IMR-90 (cell line): ENCODE data around the gene RTN3. TPM values are rescaled to one million over a fixed set of nuclear protein-coding genes. Genes with fewer than 3 reads are reported as not detected.

Experiments used
- ATAC-seq: fragments of 200-7000 bp; cut with Tn5 transposase; 2 replicates; pipeline ENCODE4 v1.9.1; 2020; ENCODE audit warnings: low read depth, mild to moderate bottlenecking, moderate library complexity
- BruUV-seq: library from RNA; stranded (reverse); fragments of 400-500 nt; replicated peaks from 2 replicates; lab custom pipeline; 2021; lab: Mats Ljungman, UMichigan
- CTCF ChIA-PET: fragments of 300-600 bp; formaldehyde crosslinking; extraction: SDS; loops from one replicate; lab custom pipeline; 2021; ENCODE audit warnings: antibody characterized with exemption; lab: Yijun Ruan, JAX
- POLR2A ChIA-PET: fragments of 300-600 bp; sonication (Branson Sonifier 250); formaldehyde crosslinking; loops from one replicate; lab custom pipeline; 2022; ENCODE audit warnings: antibody characterized with exemption; ENCODE audit not compliant: unreplicated experiment; lab: Charles Lee
- DNase-seq: peaks from one replicate; pipeline ENCODE4 v3.0.0; 2013
- H2AFZ ChIP-seq: replicated peaks from 2 replicates; pipeline ENCODE3; 2013; ENCODE audit warnings: low read length, mild to moderate bottlenecking; ENCODE audit not compliant: poor library complexity
- H2AK5ac ChIP-seq: 2 replicates; pipeline ENCODE4 v1.6.1; 2013; ENCODE audit warnings: low read depth, low read length, inconsistent platforms
- H2AK9ac ChIP-seq: replicated peaks from 2 replicates; pipeline ENCODE3; 2013; ENCODE audit warnings: mild to moderate bottlenecking, low read depth, low read length, moderate library complexity; ENCODE audit not compliant: poor library complexity
- H2BK120ac ChIP-seq: 2 replicates; pipeline ENCODE4 v1.6.1; 2013; ENCODE audit warnings: low read depth, low read length, inconsistent platforms
- H2BK15ac ChIP-seq: 3 replicates; pipeline ENCODE4 v1.6.1; 2013; ENCODE audit warnings: low read depth, low read length, inconsistent platforms
- H2BK20ac ChIP-seq: 2 replicates; pipeline ENCODE4 v1.6.1; 2013; ENCODE audit warnings: low read depth, mild to moderate bottlenecking, inconsistent platforms, low read length, moderate library complexity
- H2BK5ac ChIP-seq: 2 replicates; pipeline ENCODE4 v1.6.1; 2013; ENCODE audit warnings: mild to moderate bottlenecking, low read depth, low read length, inconsistent platforms; ENCODE audit not compliant: poor library complexity, severe bottlenecking
- H3K14ac ChIP-seq: replicated peaks from 2 replicates; pipeline ENCODE4 v1.6.1; 2013; ENCODE audit warnings: low read depth, low read length, inconsistent platforms
- H3K18ac ChIP-seq: 2 replicates; pipeline ENCODE4 v1.6.1; 2013; ENCODE audit warnings: low read depth, low read length, control low read depth
- H3K23ac ChIP-seq: 2 replicates; pipeline ENCODE4 v1.6.1; 2013; ENCODE audit warnings: low read depth, low read length, inconsistent platforms
- H3K27ac ChIP-seq: 2 replicates; pipeline ENCODE4 v1.5.1; 2013; ENCODE audit warnings: mild to moderate bottlenecking, control low read depth, low read length; ENCODE audit not compliant: insufficient read depth
- H3K27me3 ChIP-seq: 2 replicates; pipeline ENCODE4 v1.6.1; 2013; ENCODE audit warnings: low read length; ENCODE audit not compliant: control insufficient read depth, insufficient read depth
- H3K36me3 ChIP-seq: 2 replicates; pipeline ENCODE4 v1.6.1; 2013; ENCODE audit warnings: low read length, mixed read lengths; ENCODE audit not compliant: control insufficient read depth, insufficient read depth
- H3K4ac ChIP-seq: 2 replicates; pipeline ENCODE4 v1.6.1; 2013; ENCODE audit warnings: low read depth, low read length, inconsistent platforms
- H3K4me1 ChIP-seq: 2 replicates; pipeline ENCODE4 v1.6.1; 2013; ENCODE audit warnings: low read length, mixed read lengths; ENCODE audit not compliant: control insufficient read depth, insufficient read depth
- H3K4me2 ChIP-seq: 2 replicates; pipeline ENCODE4 v1.6.1; 2013; ENCODE audit warnings: low read depth, mild to moderate bottlenecking, control low read depth, low read length, moderate library complexity
- H3K4me3 ChIP-seq: 2 replicates; pipeline ENCODE4 v1.5.1; 2013; ENCODE audit warnings: low read depth, mild to moderate bottlenecking, control low read depth, low read length, moderate library complexity; ENCODE audit not compliant: insufficient read depth
- H3K56ac ChIP-seq: 2 replicates; pipeline ENCODE4 v1.6.1; 2013; ENCODE audit warnings: low read length, inconsistent platforms; ENCODE audit not compliant: insufficient read depth; ENCODE audit errors: extremely low read depth
- H3K79me1 ChIP-seq, 2 experiments: 2 replicates each; pipeline ENCODE4 v1.6.1; 2013; ENCODE audit warnings: low read length in 2 of 2, inconsistent platforms in 1 of 2, low read depth in 1 of 2
- H3K9ac ChIP-seq: 2 replicates; pipeline ENCODE4 v1.6.1; 2013; ENCODE audit warnings: low read depth, low read length, control low read depth
- H3K9me1 ChIP-seq: 2 replicates; pipeline ENCODE4 v1.6.1; 2013; ENCODE audit warnings: low read length, inconsistent platforms; ENCODE audit not compliant: insufficient read depth
- H3K9me3 ChIP-seq: 2 replicates; pipeline ENCODE4 v1.6.1; 2013; ENCODE audit warnings: low read length; ENCODE audit not compliant: control insufficient read depth, insufficient read depth
- H4K20me1 ChIP-seq: 2 replicates; pipeline ENCODE4 v1.6.1; 2013; ENCODE audit warnings: low read length, inconsistent platforms; ENCODE audit not compliant: insufficient read depth
- H4K5ac ChIP-seq: 2 replicates; pipeline ENCODE4 v1.6.1; 2013; ENCODE audit warnings: mild to moderate bottlenecking, low read depth, low read length, control low read depth
- H4K8ac ChIP-seq, 2 experiments: 2 replicates each; pipeline ENCODE4 v1.6.1; 2013; ENCODE audit warnings: low read depth in 2 of 2, low read length in 2 of 2, control low read depth in 1 of 2, inconsistent platforms in 1 of 2
- H4K91ac ChIP-seq: 2 replicates; pipeline ENCODE4 v1.6.1; 2013; ENCODE audit warnings: low read depth, low read length, inconsistent platforms; ENCODE audit not compliant: insufficient read depth
- CEBPB ChIP-seq: IDR thresholded peaks from 2 replicates; pipeline ENCODE4 v1.6.1; 2012; ENCODE audit warnings: low read depth, low read length, improper control_type of control experiment
- ELK1 ChIP-seq: fragments of 150-350 bp; IDR thresholded peaks from 2 replicates; pipeline ENCODE4 v1.6.1; 2016; ENCODE audit warnings: low read depth, mild to moderate bottlenecking, low read length, moderate library complexity, borderline replicate concordance
- RAD21 ChIP-seq: IDR thresholded peaks from 2 replicates; pipeline ENCODE4 v1.6.1; 2012; ENCODE audit warnings: low read length, improper control_type of control experiment
- RCOR1 ChIP-seq: IDR thresholded peaks from 2 replicates; pipeline ENCODE4 v1.6.1; 2012; ENCODE audit warnings: mild to moderate bottlenecking, low read length, improper control_type of control experiment; ENCODE audit not compliant: insufficient replicate concordance
- RFX5 ChIP-seq: IDR thresholded peaks from 2 replicates; pipeline ENCODE4 v1.8.0; 2012; ENCODE audit warnings: low read depth, mild to moderate bottlenecking, low read length, moderate library complexity
- WGBS, 2 experiments: methylation state at CpG; one replicate each; pipeline versions ENCODE4 v1.1.5 to v1.1.7; 2013; ENCODE audit warnings: missing lambda C conversion rate in 2 of 2; ENCODE audit not compliant: insufficient read length in 1 of 2; ENCODE audit errors: extremely low coverage in 2 of 2; 5-methylcytosine and 5-hydroxymethylcytosine counted together
- dilution Hi-C: fragments of 300-500 bp; cut with HindIII; formaldehyde crosslinking; loops from one replicate; pipeline ENCODE4 v1.14.3; 2018; ENCODE audit warnings: low sequenced_read_pairs; ENCODE audit not compliant: unreplicated experiment
- in situ Hi-C: fragments of 300-500 bp; cut with MboI; formaldehyde crosslinking; loops from 3 replicates; pipeline ENCODE4 v1.14.3; 2019; ENCODE audit warnings: low sequenced_read_pairs, inconsistent platforms, mixed read lengths
- intact Hi-C: fragments of 100-400 bp; cut with micrococcal nuclease; formaldehyde crosslinking; loops from 2 replicates; pipeline ENCODE4 v1.10.0; 2022
- microRNA-seq, 2 experiments: library from miRNA; stranded (forward) in 1 of 2; unstranded in 1 of 2; fragments of 10-50 nt in 1 of 2; fragments of <30 nt in 1 of 2; gene quantifications in 1 of 2; microRNA quantifications in 1 of 2; one replicate each; pipeline versions ENCODE3 to v1.1.0; 2013 to 2020; ENCODE audit not compliant: insufficient read depth in 1 of 2, insufficient read length in 1 of 2, unreplicated experiment in 1 of 2
- polyA plus RNA-seq, 3 experiments: library from polyadenylated mRNA; depleted of rRNA; stranded (reverse); fragments of >200 nt; gene quantifications; 2 replicates each; pipeline ENCODE4 v1.2.3, GENCODE V29; 2012; ENCODE audit warnings: low replicate concordance in 1 of 3
- small RNA-seq, 5 experiments: library from RNA; depleted of rRNA; stranded (forward); fragments of <200 nt; gene quantifications; one replicate each; pipeline ENCODE3, GENCODE V24; 2012
- total RNA-seq: library from RNA; depleted of rRNA; stranded (reverse); fragments of >200 nt; gene quantifications from 2 replicates; pipeline ENCODE4 v1.2.3, GENCODE V29; 2012; rRNA removed

RTN3 gene
- total and polyA plus RNA-seq, 2 of the 4 experiments (the other 2 are of a cell fraction), result 31.2 to 64.6 TPM

GRCh38 chr11:63805844-63806415 is 124.6 kb downstream of the RTN3 start:
- H3K9me1 ChIP-seq, result peaks cover 8% of the 10 kb centered on the region
- H3K4me1 ChIP-seq, result peaks cover 9% of the 10 kb centered on the region
- no peak overlapping the region for H2AFZ ChIP-seq
- ChIA-PET CTCF (no interaction called here), POLR2A (interaction anchor here (0.5 kb wide), 1 partner anchor 14 kb away, joined by 4 read pairs; no protein-coding TSS in a partner anchor)
- H2BK5ac ChIP-seq, result no peak overlapping the region
- H3K27me3 ChIP-seq, result no peaks in the 10 kb centered on the region
- no peaks in the 10 kb centered on the region for H3K9me3 ChIP-seq
- TF ChIP-seq RCOR1, result no peak
- no peak for TF ChIP-seq RAD21
- no peak for TF ChIP-seq ELK1
- TF ChIP-seq RFX5, result no peak
- no peak for TF ChIP-seq CEBPB
- no peak overlapping the region for H3K9ac ChIP-seq
- no peak overlapping the region for H3K14ac ChIP-seq
- H2BK120ac ChIP-seq, result no peak overlapping the region
- ATAC-seq (no peak), DNase-seq (no peak)
- H4K5ac ChIP-seq, result no peak overlapping the region
- no peaks in the 10 kb centered on the region for H4K20me1 ChIP-seq
- no peak overlapping the region for H3K56ac ChIP-seq
- H3K23ac ChIP-seq, result no peak overlapping the region
- H4K91ac ChIP-seq, result no peak overlapping the region
- intact Hi-C loops, result no loop called here
- H2AK5ac ChIP-seq, result no peak overlapping the region
- no peak overlapping the region for H3K18ac ChIP-seq
- H2AK9ac ChIP-seq, result no peak overlapping the region
- BruUV-seq, result no TSS peak
- dilution Hi-C loops, result no loop called here
- H2BK20ac ChIP-seq, result no peak overlapping the region
- no peak overlapping the region for H3K4me2 ChIP-seq
- in situ Hi-C loops, result no loop called here
- H3K4me3 ChIP-seq, result no peak overlapping the region
- H3K79me1 ChIP-seq, result peaks cover 0 to 4% of the 10 kb centered on the region in 2 experiments; a peak in 1 of 4 replicates
- no peak overlapping the region for H2BK15ac ChIP-seq
- H3K36me3 ChIP-seq, result no peaks in the 10 kb centered on the region
- no peak overlapping the region for H3K4ac ChIP-seq
- no peak overlapping the region for H4K8ac ChIP-seq
- WGBS, 2 experiments, result no CpG with 5 or more reads among the region's 9 CpGs
- H3K27ac ChIP-seq, result no peak overlapping the region

Small RNAs within 50 kb of the gene (microRNA-seq; reads per million reads assigned to microRNA genes)
- gene AP000753.3 (ENCODE audit: insufficient read depth, insufficient read length) (not detected), gene RN7SL596P (ENCODE audit: insufficient read depth, insufficient read length) (not detected)

Small RNAs within 50 kb of the gene (small RNA-seq; reads per million reads assigned to genes)
- gene AP000753.3 (0 to 0.60 (median 0) reads per million in 5 experiments), gene RN7SL596P (0 reads per million in 5 experiments)

Other genes with a start within 250 kb of the RTN3 start
- not detected in 2 replicates for gene PLAAT5, start 190.3 kb upstream of the RTN3 start, total RNA-seq
- not detected in 2 replicates for gene PLAAT5, start 190.3 kb upstream of the RTN3 start, polyA plus RNA-seq (2012; rRNA removed)
- gene LGALS12, start 175.4 kb upstream of the RTN3 start, total RNA-seq, result not detected in 2 replicates
- not detected in 2 replicates for gene LGALS12, start 175.4 kb upstream of the RTN3 start, polyA plus RNA-seq (2012; rRNA removed)
- gene PLAAT4, start 144.7 kb upstream of the RTN3 start, total RNA-seq, result 0.18 TPM in 1 of 2 replicates, not detected in the other
- gene PLAAT4, start 144.7 kb upstream of the RTN3 start, polyA plus RNA-seq (2012; rRNA removed), result 0.17 and 0.34 TPM in 2 replicates
- gene PLAAT2, start 118.1 kb upstream of the RTN3 start, total RNA-seq, result not detected in 2 replicates
- not detected in 2 replicates for gene PLAAT2, start 118.1 kb upstream of the RTN3 start, polyA plus RNA-seq (2012; rRNA removed)
- gene PLAAT3, start 67.1 kb upstream of the RTN3 start, total RNA-seq, result 3.2 and 3.3 TPM in 2 replicates
- gene PLAAT3, start 67.1 kb upstream of the RTN3 start, polyA plus RNA-seq (2012; rRNA removed), result 3.9 and 4.5 TPM in 2 replicates
- 131 and 132 TPM in 2 replicates for gene ATL3, start 10.1 kb upstream of the RTN3 start, total RNA-seq
- gene ATL3, start 10.1 kb upstream of the RTN3 start, polyA plus RNA-seq (2012; rRNA removed), result 16.1 and 19.9 TPM in 2 replicates
- gene ZFTA, start 87.3 kb downstream of the RTN3 start, total RNA-seq, result 5.4 and 7.2 TPM in 2 replicates
- gene ZFTA, start 87.3 kb downstream of the RTN3 start, polyA plus RNA-seq (2012; rRNA removed), result 8.1 and 8.8 TPM in 2 replicates
- 10.0 and 11.9 TPM in 2 replicates for gene SPINDOC, start 132.0 kb downstream of the RTN3 start, total RNA-seq
- 29.9 and 39.0 TPM in 2 replicates for gene SPINDOC, start 132.0 kb downstream of the RTN3 start, polyA plus RNA-seq (2012; rRNA removed)
- gene MARK2, start 157.6 kb downstream of the RTN3 start, total RNA-seq, result 6.6 and 7.2 TPM in 2 replicates
- 17.3 and 19.9 TPM in 2 replicates for gene MARK2, start 157.6 kb downstream of the RTN3 start, polyA plus RNA-seq (2012; rRNA removed)
- gene RCOR2, start 235.7 kb downstream of the RTN3 start, total RNA-seq, result 0.56 and 0.90 TPM in 2 replicates
- 2.0 and 2.4 TPM in 2 replicates for gene RCOR2, start 235.7 kb downstream of the RTN3 start, polyA plus RNA-seq (2012; rRNA removed)